ENCODE results near the gene MRTFA.

MRTFA gene

DNA sequence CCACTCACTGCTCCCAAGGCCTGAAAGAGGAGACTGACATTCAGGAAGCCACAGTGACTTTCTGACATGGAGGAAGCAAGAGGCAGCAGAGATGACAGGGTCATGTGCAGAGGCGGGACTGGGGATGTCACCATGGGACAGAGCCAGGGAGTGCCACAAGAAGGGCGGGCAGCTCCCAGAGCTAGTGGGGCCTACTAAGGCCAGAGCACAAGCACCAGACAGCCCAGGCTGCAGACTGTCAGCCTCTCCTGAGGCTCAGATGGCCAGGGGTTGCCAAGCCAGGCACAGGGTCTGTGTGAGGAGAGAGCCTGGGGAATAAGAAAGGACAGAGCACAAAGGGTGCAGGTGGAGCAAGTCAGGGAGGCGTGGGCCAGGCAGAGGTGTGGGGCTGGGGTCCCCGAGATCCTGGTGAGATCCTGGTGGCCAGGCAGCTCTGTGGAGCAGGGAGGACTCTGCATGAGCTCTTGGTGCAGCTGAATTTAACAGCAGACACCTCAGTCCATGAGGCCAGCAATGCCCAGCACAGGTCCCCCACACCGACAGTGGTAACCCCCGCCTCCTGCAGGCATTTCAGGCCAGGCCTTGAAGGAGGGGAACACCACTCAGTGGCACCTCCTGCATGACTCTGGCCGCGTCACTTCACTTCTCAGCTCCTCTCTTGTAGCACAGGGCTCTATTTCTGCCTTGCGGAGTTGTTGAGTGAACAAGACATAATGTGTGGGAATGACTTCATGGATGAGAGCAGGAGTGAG lies 213.8 kb downstream of the MRTFA start:
- DNase-seq: no peak

DNA sequence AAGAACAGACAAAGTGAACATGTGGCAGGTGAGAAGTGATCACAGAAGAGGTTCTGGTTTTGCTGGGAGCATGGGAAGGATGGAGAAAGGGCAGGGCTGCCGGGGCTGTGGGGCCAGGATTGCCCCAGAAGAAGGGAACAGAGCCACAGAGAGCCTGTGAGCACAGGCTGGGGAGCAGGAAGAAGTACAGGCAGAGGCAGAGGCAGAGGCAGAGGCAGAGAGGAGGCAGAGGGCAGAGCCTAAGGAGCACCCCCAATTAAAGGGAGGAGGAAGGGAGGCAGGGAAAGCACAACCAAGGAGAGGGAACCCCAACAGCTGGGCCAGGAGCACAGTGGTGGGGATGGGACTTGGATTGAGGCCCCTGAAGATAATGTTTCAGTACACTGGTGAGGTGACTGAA lies 214.6 kb downstream of the MRTFA start:
- DNase-seq: no peak

- DNase-seq: no peak
Observed at GRCh38 chr22:40421082-40421350, 215.5 kb downstream of the MRTFA start.

DNA sequence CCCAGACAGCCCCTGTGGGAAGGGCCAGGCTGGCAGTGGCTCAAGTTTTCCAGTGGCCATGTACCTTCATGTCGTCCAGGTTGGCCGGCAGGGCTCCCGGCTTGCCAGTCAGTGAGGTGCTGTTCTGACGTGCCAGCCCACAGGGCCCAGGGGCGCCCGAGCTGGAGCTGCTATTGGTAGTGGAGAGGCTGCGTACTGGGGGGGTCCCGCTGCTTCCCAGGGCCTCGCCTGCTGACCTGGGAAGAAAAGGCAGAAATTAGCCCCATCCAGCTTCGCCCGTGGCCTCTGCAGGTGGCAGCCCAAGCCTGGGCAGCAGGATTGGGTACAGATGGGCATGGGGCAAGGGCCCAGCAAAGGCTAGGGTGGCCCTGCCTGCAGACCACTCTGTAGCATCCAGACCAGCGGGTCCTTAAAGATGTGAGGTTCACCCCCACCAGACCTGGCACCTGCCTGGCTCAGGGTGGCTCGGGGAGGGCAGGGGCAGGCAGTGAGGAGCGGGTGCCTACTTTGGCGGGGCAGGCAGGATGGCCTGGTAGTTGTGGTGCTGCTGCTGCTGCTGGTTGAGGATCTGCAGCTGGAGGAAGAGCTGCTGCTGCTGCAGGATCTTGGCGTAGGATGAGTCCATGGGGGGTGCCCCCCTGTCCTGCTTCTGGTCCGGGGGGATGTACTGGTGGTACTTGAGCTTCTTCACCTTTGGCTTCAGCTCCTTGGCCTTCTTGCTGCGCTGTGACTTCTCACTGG lies 216.0 kb downstream of the MRTFA start:
- DNase-seq: no peak

- DNase-seq: no peak
Observed at GRCh38 chr22:40419718-40420117, 216.8 kb downstream of the MRTFA start.

DNA sequence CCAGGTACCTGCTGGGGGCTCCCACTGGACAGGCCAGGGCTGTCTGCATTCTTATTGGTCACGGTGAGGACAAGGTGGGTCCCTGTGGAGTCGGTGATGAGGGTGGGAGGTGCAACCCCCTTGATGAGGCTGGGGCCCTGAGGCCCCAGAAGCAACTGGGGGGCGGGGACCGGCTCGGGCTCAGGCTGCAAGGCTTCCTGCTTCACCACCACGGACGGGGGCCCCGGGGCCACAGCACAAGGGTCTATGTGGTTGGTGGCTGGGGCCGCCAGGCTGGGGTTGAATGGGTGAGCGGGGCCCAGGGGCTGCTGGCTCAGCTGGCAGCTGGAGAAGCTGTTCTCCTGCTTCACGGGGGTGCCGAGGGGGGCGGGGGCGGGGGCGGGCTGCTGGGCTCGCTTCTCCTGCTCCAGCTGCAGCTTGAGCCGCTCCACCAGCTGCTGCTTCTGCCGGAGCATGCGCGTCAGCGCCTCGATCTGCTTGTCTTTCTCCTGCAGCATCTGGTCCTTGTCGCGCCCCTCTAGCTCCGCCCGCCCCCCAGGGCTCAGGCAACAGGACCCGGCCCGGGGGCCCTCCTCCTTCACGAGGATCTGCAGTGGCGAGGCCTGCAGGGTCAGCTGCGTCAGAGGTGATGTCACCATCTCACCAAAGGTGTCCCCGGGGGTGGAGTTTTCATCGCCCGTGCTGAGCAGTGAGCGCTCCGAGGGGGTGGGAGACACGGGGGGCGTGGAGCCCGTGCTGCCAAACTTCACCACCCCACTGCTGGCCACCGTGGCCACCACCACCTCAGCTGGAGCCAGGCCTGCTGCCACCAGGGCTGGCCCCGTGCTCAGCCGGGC lies 217.9 kb downstream of the MRTFA start:
- DNase-seq: peak in 1 of 2 experiments; percentile 38

- DNase-seq: no peak
Observed at GRCh38 chr22:40417881-40418280, 218.6 kb downstream of the MRTFA start.

DNA sequence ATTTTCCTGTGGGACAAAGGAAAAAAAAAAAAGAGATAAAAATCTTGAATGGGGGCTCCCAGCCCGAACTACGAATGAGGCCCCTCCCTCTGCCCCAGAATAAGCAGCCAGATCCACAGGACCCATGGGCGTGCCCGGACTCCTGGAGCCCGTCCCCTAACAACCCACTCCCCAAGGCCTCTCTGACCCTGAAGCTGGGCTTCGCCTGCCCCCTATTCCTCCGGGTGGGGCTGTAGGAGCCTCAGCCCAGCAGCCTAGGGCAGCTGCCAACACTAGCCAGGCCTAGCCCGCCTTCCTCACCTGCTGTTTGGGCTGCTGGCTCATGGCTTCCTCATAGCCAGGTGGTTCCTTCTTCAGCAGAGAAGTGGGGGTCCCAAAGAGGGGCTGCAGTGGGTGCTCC lies 219.5 kb downstream of the MRTFA start:
- DNase-seq: no peak

GRCh38 chr22:40416636-40417035 lies 219.9 kb downstream of the MRTFA start:
- no peak for DNase-seq

DNA sequence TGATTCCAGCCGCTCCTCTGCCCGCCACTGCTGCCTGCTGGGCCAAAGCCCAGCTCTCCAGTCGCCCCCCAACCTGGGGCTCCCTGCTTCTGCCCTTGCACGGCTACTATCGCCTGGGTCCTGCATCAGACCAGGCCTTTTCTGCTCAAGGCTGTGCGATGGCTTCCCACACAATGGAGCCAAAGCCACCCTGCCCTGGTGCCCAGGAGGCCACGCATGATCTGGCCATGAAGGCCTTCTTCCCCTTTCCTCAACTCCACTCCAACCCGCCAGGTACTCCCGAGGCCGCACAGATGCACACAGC lies 220.3 kb downstream of the MRTFA start:
- no peak for DNase-seq

DNA sequence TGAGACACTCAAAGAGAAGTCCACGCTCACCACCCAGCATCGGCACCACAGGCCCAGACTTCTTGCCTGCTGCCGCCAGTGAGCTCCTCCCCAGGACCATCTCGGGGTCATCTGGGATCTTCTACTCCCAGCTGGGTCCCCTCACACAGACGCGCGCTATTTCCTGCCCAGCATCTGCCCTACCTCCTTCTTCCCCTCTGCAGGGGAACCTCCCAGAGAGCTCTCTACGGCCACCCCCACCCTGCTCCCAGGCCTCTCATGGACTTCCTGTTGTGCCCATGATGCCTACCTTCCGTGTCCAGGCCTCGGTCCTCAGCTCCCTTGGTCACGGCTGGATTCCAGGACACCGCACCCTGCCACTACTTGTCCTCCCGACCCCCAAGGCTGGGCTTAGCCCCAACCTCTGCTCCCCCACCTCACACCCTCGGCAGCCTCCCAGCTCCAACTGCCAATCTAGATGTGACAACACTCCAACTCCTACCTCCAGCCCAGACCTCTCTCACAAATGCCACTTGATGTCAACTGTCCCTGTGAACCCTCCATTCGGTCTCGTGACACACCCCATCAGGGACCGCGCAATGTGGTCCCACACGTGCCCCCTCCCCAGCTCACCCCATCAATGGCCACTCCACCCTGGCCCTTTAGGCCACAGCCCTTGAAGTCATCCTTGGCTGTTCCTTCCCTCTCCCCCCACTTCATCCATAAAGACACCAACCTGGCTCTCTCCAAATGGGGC lies 220.8 kb downstream of the MRTFA start:
- DNase-seq: no peak

DNA sequence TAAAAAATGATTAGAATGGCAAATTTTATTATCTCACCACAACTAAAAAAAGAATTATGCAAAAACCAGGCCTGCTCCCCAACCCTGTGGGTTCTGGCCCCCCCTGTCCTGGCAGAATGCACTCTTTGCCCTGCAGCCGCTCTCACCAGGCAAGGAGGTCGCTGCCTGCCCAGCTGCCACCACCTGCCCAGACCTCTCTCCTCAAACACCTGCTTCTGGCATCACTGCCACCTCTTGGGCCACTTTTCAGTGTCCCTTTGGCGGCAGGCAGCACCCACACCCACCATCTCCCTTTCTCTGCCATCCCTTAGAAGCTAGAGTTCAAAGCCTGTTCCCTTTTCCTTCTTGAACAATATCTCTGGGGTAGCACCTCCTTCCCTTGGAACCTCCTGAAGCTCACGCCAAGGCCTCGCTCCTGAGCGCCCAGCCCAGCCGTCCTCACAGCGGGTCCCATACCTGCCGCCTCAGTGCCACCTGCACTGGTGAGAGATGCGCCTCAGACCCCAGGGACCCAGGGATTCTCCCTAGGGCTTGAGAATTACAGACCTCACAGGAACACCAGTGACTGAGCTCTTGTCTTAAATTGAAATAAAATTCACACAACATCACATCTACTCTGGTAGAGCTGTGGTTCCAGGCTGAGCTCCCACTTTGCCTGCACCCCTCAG lies 221.5 kb downstream of the MRTFA start:
- no peak for DNase-seq

- DNase-seq: no peak
Observed at GRCh38 chr22:40414311-40414710, 222.2 kb downstream of the MRTFA start.

DNA sequence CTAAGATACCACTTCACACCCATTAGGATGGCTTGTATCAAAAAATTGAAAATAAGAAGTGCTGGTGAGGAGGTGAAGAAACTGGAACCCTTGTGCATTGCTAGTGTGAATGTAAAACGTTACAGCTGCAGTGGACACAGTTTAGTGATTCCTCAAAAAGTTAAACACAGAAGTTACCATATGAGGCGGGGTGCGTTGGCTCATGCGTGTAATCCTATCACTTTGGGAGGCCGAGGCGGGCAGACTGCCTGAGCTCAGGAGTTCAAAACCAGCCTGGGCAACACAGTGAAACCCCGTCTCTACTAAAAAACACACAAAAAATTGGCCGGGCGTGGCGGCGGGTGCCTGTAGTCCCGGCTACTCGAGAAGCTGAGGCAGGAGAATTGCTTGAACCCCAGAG lies 222.6 kb downstream of the MRTFA start:
- DNase-seq: no peak

GRCh38 chr22:40412441-40412840 lies 224.1 kb downstream of the MRTFA start:
- no peak for DNase-seq

GRCh38 chr22:40411506-40411861 lies 225.0 kb downstream of the MRTFA start:
- DNase-seq: no peak

- no peak for DNase-seq
Observed at GRCh38 chr22:40410731-40411505, 225.6 kb downstream of the MRTFA start.

DNA sequence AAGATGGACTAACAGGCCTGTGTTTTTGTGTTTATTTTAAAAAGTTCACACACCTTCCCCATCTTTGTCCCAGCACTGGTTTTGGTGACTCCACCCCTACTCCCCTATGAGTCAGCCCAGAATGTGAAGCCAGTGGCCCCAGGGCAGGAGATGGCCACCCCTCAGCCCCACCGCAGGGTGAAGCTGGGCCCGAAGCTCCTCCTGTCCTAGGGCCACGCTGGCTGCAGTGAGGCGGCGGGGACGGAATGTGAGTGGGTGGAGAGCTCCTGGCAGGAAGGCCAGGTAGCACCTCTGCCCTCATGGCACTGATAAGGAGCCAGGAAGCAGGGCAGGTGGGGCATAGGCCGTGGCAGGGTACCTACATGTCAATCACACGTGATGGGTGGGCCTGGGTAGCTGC lies 226.2 kb downstream of the MRTFA start:
- no peak for DNase-seq

- DNase-seq: no peak
Observed at GRCh38 chr22:40409613-40410113, 226.9 kb downstream of the MRTFA start.

DNA sequence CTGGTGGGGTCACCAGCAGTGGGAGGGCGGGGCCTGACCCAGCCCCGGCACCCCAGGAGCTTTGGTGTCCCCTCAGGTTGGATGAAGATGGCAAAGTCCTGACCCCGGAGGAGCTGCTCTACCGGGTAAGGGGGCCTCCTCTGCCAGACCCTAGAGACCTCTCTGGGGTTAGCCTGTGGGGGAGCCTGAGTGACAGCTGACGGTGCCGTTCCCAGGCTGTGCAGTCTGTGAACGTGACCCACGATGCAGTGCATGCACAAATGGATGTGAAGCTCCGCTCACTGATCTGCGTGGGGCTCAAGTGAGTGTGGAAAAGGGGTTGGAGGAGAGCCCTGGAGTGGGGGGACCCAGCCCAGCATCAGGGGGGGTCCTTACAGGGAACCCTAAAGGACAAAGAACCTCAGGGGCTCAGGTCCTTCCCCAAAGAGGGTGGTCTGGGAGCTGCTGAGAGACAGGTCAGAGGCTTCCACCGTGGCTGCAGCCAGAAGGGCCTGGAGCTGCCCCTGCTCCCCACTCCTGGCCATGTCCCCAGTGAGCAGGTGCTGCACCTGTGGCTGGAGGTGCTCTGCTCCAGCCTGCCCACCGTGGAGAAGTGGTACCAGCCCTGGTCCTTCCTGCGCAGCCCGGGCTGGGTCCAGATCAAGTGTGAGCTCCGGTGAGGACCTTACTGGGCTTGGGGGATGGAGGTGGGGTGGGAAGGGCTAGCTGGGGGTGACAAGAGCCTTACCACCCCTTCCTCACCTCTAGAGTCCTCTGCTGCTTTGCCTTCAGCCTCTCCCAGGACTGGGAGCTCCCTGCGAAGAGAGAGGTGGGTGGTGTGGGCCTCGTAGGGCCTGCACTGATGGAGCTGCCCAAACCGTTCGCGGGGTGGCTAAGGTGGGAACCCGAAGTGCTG lies 227.6 kb downstream of the MRTFA start:
- no peak for DNase-seq

Data from activated T-cell treated with anti-CD3 and anti-CD28 coated beads, Interleukin-2, amount 50 U/mL, for 48 hours (primary cell).